22Rv1 (cell line): ENCODE measurements around the gene ZNF837.

Source experiments
- H3K27ac ChIP-seq: fragments of 450-650 bp; 2 replicates; pipeline ENCODE4 v1.5.1; 2017
- ZFX ChIP-seq: fragments of 450-650 bp; IDR thresholded peaks from 2 replicates; pipeline ENCODE4 v1.6.1; 2017; ENCODE audit warnings: antibody characterized with exemption, borderline replicate concordance
- TF ChIP-seq, protein P1 (sequence below): fragments of 450-650 bp; IDR thresholded peaks from 2 replicates; pipeline ENCODE4 v1.5.1; 2017; ENCODE audit warnings: mild to moderate bottlenecking

ZNF837 gene

DNA sequence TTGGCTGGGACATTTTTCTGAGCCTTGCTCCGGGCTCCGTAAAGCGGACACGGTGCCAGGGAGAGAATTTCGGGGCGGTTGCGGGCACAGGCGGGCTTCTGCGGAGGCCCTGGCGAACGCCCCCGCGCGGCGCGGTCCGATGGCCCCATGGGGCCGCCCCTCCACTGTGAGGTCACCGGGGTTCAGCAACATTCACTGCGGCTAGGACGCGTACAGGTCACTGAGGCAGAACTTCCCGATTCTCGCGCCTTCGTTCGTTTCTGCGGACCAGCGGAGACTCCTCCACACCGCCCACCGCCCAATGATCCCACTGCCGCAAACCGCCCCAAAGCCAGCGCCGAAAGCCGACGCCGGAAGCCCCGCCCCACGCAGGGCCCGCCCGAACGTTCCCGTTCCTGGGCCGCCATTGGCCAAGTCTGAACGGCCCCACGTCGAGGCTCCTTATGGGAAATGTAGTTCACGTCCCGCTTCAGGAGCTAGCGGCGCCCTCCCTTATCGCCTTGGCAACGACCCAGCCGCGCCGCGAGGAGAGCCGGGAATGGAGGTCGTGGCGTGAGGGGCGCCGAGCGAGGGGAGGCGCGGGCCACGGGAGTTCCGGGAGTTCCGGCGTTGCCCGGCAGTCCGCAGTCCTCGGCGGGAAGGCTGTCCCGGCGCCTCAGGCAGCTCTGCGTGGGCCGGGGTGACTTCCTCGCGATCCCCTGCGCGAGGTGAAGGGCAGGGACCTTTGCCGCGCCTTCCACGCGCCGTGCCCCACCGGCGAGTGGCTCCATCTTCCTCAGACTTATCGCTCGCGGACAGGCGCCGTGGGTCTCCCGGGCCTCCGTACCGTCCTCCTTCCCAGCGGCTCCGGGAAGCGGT is 27.6 kb upstream of the ZNF837 start, which contains the start of gene ZNF584:
Gene ZNF584, plus strand, starts transcription at position 498 of the 858 bp plus-strand sequence. CDS start 499 bp downstream, outside the sequence.
- no peak for TF ChIP-seq ZFX
- TF ChIP-seq, protein P1, sequence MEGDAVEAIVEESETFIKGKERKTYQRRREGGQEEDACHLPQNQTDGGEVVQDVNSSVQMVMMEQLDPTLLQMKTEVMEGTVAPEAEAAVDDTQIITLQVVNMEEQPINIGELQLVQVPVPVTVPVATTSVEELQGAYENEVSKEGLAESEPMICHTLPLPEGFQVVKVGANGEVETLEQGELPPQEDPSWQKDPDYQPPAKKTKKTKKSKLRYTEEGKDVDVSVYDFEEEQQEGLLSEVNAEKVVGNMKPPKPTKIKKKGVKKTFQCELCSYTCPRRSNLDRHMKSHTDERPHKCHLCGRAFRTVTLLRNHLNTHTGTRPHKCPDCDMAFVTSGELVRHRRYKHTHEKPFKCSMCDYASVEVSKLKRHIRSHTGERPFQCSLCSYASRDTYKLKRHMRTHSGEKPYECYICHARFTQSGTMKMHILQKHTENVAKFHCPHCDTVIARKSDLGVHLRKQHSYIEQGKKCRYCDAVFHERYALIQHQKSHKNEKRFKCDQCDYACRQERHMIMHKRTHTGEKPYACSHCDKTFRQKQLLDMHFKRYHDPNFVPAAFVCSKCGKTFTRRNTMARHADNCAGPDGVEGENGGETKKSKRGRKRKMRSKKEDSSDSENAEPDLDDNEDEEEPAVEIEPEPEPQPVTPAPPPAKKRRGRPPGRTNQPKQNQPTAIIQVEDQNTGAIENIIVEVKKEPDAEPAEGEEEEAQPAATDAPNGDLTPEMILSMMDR = peak; percentile 22; the same call in 1 of the 2 replicates
- peak within 1 kb of the TSS; percentile 85 for H3K27ac ChIP-seq

DNA sequence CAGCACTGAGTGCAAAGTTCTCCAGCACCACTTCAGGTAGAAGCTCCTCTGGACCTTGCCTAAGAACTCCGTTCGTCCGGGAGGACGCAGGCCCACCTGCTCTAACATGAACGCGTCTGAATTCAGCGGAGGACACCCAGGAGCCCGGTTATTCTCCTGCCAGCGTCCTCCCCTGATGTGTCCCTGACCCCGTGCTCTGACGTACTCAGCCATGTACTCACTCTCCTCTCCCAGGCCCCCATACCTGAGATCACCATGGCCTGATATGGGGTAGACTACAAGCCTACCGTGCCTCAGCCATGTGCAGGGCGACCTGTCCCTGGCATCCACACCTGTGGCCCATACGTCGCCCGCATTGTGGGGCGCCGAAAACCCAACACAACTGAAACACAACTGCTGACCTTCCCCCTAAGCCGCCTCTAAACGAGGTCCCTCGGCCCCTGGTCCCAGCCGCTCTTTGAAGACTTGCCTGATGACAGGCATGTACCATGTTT is 26.9 kb upstream of the ZNF837 start:
- peak overlapping the region; percentile 85 for H3K27ac ChIP-seq
- TF ChIP-seq, protein P1 = no peak
- no peak for TF ChIP-seq ZFX

DNA sequence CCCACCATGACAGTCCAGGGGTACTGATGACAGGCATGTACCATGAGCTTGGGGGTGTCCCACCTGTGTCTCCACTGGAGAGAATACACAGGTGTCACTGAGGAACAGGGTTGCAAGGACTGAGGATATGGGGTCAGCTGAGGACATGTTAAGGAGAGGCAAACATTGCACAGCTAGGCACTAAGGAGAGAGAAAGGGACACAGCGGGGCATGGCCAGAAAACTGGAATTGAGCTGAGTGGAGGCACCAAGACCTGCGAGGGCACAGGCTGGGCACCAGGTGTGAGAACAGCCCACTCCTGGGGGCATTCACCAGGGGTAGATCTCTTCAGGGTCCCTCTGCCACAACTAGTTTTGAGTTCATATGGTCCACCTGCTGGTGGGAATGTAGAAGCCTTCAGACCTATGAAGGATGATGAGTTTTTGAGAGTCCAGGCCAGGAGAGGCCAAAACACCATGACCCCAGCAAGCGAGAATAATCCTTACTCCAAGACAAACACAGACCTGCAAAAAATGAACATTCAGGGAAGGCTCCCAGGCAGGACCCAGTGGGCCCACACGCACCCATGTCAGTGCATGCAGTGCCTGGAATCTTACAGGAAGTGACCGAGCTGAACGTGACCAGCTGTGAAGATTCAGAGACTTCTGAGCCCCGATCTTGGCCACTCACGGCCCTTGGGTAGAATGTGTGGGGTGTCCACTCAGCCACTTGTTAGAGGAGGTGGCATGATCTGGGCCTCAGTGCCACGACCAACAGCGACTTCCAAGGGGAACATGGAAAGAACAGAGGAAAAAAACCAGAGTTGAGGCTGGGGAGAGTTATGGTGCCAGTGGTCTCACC is 26.2 kb upstream of the ZNF837 start:
- peak overlapping the region; percentile 85 for H3K27ac ChIP-seq
- TF ChIP-seq ZFX = no peak
- TF ChIP-seq, protein P1 = peak; percentile 52

DNA sequence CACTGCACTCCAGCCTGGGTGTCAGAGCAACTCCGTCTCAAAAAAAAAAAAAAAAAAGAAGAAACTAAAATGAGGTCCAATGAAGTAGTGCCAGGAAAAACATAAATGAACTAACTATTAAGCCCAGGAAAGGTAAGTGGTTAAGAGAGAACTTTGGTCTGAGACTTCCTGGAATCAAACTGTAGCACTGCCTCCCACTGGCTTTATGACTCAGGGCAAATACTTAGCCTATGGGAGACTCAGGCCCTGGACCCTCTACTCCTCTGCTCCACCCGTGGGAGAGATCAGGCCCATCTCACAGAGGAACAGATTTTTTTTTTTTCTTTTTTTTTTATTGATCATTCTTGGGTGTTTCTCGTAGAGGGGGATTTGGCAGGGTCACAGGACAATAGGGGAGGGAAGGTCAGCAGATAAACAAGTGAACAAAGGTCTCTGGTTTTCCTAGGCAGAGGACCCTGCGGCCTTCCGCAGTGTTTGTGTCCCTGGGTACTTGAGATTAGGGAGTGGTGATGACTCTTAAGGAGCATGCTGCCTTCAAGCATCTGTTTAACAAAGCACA is 23.2 kb upstream of the ZNF837 start:
- H3K27ac ChIP-seq = peak overlapping the region; percentile 96

DNA sequence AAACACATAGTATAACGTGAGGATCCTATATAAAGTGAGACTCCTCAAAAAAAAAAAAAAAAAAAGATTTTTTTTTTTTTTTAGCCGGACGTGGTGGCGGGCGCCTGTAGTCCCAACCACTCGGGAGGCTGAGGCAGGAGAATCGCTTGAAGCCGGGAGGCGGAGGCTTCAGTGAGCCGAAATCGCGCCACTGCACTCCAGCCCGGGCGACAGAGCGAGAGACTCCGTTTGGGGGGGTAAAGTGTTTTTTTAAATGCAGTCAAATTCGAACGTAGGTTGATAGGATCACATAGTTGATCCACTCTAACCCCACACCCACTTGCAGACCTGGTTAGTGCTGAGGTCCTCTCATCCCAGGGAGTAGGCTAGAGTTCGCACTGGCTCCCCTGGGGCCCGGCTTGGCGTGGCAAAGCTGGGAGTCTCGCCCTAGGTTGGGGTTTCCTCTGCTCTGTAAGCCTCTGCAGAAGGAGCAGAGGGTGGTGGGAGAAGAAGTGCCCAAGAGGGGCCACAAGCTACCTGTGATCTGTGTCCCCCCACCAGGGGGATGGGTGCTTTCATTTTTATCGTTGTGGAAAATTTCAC is 21.1 kb upstream of the ZNF837 start:
- no peak for TF ChIP-seq ZFX
- TF ChIP-seq, protein P1 = no peak
- H3K27ac ChIP-seq = peak overlapping the region; percentile 96

DNA sequence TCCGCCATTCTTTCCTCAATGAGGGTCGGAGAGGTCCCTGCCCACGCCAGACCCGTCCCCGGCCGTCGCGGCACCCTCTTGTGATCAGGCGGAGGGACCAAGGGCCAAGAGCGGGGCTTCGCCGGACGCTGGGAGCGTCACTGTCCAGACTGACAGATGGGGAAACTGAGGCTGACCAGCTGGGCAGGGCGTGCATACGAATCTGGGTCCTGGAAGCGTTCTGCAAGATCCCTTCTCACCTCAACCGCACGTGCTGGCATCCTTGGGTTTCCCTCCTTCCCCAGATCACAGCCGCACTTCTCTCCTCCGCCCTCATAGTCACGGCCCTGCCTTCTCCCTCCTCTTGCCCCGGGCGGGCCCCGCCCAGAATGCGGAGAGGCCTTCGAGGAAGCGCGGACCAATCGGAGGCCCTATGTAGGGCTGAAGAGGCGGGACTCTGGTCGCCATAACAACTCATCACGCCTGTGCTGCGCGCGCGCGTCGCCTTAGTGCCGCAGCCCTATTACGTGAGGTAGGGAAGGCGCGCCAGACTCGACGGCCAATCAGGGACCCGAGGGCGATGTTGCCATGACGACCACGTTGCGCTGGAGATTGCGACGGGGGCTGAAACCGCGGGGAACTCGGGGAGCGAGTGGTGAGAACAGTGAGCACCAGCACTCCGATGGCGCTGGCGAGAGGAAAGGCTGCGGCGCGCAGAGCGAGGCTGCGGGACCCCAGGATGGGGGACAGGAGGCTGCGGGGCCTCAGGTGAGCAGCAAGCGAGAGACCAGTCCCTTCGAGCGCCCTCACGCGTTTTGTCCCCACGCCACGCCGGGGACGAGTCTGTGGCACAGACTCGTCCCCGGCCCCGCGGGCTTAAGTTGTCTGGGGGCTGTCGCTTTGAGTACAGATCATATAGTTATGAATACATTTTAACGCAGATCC is 20.3 kb upstream of the ZNF837 start:
- peak overlapping the region; percentile 96 for H3K27ac ChIP-seq
- no peak for TF ChIP-seq ZFX
- TF ChIP-seq, protein P1 = peak; percentile 20
